Gastrocnemius medialis (tissue), 4 donors: ENCODE measurements around the gene GRID2. TPM values are rescaled to one million over a fixed set of nuclear protein-coding genes. Genes with fewer than 3 reads are reported as not detected.

ENCODE experiments used
- ATAC-seq, 2 donors: fragments of 150-250 bp; one replicate each; pipeline ENCODE4 v1.9.1; 2016
- DNase-seq, 2 donors: peaks; one replicate each; pipeline ENCODE4 v3.0.0-alpha.2; 2019
- H3K27ac ChIP-seq, 4 donors: fragments of 200-600 bp; sonication (generic); 1 replicate in 1 of 4; 2 replicates in 3 of 4; pipeline ENCODE4 v1.5.1; 2016 to 2018; ENCODE audit warnings: mild to moderate bottlenecking in 2 of 4, moderate library complexity in 1 of 4
- H3K27me3 ChIP-seq, 3 donors: fragments of 200-600 bp; sonication (generic) in 2 of 3; 1 replicate in 1 of 3; 2 replicates in 2 of 3; pipeline versions ENCODE4 v1.5.1 to v1.6.0; 2016 to 2019; ENCODE audit warnings: mild to moderate bottlenecking in 1 of 3, moderate library complexity in 1 of 3
- H3K36me3 ChIP-seq, 2 donors: fragments of 200-600 bp; sonication (generic) in 1 of 2; one replicate each; pipeline ENCODE4 v1.5.1; 2017 to 2018
- H3K4me1 ChIP-seq, 2 donors: fragments of 200-600 bp; sonication (generic) in 1 of 2; one replicate each; pipeline ENCODE4 v1.5.1; 2016 to 2017; ENCODE audit warnings: mild to moderate bottlenecking in 2 of 2
- H3K4me3 ChIP-seq, 4 donors: fragments of 200-600 bp; sonication (generic) in 3 of 4; 1 replicate in 1 of 4; 2 replicates in 3 of 4; pipeline ENCODE4 v1.5.1; 2016 to 2019; ENCODE audit warnings: mild to moderate bottlenecking in 2 of 4
- H3K9me3 ChIP-seq, 3 donors: fragments of 200-600 bp; sonication (generic) in 2 of 3; 1 replicate in 1 of 3; 2 replicates in 2 of 3; pipeline ENCODE4 v1.5.1; 2016 to 2019
- POLR2A ChIP-seq, 2 donors: fragments of 450-650 bp; IDR thresholded peaks; one replicate each; pipeline ENCODE4 v1.6.1; 2017; ENCODE audit warnings: antibody characterized with exemption in 2 of 2, mild to moderate bottlenecking in 2 of 2, moderate library complexity in 2 of 2
- in situ Hi-C, 4 donors: fragments of 200-750 bp; cut with MboI; loops; one replicate each; pipeline versions ENCODE4 v1.15.0 to v1.8.0; 2017; ENCODE audit warnings: low sequenced_read_pairs in 4 of 4
- intact Hi-C: fragments of 100-400 bp; cut with DNase I; formaldehyde crosslinking; loops from one replicate; pipeline ENCODE4 v1.15.1; 2023; ENCODE audit warnings: low total_unique reads
- total RNA-seq, 4 donors: library from RNA; depleted of rRNA; stranded (reverse); fragments of >200 nt; gene quantifications; one replicate each; pipeline versions ENCODE4 v1.1.0 to v1.2.3, GENCODE V29; 2016
- TF ChIP-seq, protein P1 (sequence below), 5 experiments: fragments of 450-650 bp in 3 of 5; fragments of 200-600 bp in 2 of 5; sonication (generic) in 2 of 5; IDR thresholded peaks in 4 of 5; conservative IDR thresholded peaks in 1 of 5; 1 replicate in 4 of 5; 2 replicates in 1 of 5; pipeline ENCODE4 v1.5.1; 2016 to 2019; ENCODE audit warnings: antibody characterized with exemption in 5 of 5, mild to moderate bottlenecking in 3 of 5, moderate library complexity in 3 of 5

The GRID2 gene
- total RNA-seq, 4 donors from 2014 or later: not detected

DNA sequence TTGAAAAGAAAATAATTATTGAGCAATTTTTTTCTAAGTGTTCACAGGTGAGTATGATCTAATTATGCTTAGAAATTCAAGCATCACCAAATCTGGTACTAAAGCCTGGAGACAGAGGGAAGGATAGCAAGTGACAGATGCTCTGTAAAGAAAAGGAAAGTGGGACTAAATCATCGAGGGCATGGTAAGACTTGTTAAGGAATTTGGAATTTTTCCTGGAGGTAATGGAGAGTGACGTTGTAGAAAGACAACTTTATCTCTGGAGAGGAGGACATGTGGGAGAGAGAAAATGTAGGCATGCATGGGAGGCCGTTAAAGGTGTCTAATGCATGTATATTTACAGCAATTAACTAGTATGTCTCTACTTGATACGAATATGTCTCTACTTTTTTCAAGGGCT is 1191.6 kb downstream of the GRID2 start:
- intact Hi-C loops: no loop called here

DNA sequence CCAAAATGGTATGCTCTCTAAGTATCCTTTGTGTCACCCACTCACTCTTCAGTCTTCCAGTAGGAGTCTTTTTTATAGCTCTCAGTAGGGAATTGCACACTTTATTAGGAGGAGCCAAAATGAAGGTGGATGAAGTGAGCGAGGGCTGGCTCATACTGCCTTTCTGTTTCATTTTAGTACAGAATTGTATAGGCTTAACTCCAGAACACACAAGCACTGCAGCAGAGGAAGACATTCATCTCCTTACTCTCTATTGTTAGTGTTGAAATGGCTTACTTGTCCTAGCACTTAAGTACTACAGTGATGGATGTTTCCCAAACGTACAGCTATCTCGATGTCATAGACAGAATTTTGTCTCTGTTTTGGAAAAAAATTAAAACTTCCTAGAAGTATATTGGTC is 1197.5 kb downstream of the GRID2 start:
- TF ChIP-seq, protein P1, sequence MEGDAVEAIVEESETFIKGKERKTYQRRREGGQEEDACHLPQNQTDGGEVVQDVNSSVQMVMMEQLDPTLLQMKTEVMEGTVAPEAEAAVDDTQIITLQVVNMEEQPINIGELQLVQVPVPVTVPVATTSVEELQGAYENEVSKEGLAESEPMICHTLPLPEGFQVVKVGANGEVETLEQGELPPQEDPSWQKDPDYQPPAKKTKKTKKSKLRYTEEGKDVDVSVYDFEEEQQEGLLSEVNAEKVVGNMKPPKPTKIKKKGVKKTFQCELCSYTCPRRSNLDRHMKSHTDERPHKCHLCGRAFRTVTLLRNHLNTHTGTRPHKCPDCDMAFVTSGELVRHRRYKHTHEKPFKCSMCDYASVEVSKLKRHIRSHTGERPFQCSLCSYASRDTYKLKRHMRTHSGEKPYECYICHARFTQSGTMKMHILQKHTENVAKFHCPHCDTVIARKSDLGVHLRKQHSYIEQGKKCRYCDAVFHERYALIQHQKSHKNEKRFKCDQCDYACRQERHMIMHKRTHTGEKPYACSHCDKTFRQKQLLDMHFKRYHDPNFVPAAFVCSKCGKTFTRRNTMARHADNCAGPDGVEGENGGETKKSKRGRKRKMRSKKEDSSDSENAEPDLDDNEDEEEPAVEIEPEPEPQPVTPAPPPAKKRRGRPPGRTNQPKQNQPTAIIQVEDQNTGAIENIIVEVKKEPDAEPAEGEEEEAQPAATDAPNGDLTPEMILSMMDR (IDR thresholded peaks at IDR 0.05 in 4 of 5, conservative IDR thresholded peaks at IDR 0.05 in 1 of 5): no peak
- TF ChIP-seq POLR2A (IDR thresholded peaks at IDR 0.05): no peak
- in situ Hi-C loops: no loop called here
- no peaks in the 10 kb centered on the region for H3K9me3 ChIP-seq
- no peak for ATAC-seq
- H3K27ac ChIP-seq: no peak overlapping the region
- no peaks in the 10 kb centered on the region for H3K4me1 ChIP-seq
- H3K27me3 ChIP-seq: no peaks in the 10 kb centered on the region
- no peaks in the 10 kb centered on the region for H3K36me3 ChIP-seq
- intact Hi-C loops: no loop called here
- no peak for DNase-seq
- H3K4me3 ChIP-seq: no peak overlapping the region

More for the DNA sequence above, 1191.6 kb downstream of the GRID2 start:
- Histone ChIP-seq H3K4me3 (no peak overlapping the region), H3K9me3 (no peaks in the 10 kb centered on the region), H3K27ac (no peak overlapping the region), H3K36me3 (no peaks in the 10 kb centered on the region), H3K4me1 (no peaks in the 10 kb centered on the region), H3K27me3 (no peaks in the 10 kb centered on the region)
- TF ChIP-seq, protein P1 (IDR thresholded peaks at IDR 0.05 in 4 of 5, conservative IDR thresholded peaks at IDR 0.05 in 1 of 5): no peak
- no peak for TF ChIP-seq POLR2A (IDR thresholded peaks at IDR 0.05)
- in situ Hi-C loops: no loop called here
- ATAC-seq (no peak), DNase-seq (no peak)

DNA sequence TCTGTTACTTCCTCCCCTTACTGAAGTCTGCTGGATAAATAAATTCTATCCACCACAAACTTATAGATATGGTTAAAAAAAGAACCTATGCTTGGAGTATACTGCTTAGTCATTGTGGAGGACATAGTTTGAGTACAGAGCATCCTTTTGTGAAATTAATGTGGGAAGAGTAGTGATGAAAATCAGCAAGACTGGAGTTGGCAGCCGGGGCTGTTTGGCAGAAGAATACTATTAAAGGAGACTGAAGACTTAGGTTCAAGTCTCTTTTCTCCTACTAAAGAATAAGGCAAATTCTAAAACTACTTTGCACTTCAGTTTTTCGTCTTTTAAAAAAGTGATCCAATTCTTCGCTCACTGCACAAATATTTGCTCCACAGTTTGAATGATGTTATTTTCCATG is 1198.2 kb downstream of the GRID2 start:
- ATAC-seq (no peak), DNase-seq (no peak)
- TF ChIP-seq POLR2A (IDR thresholded peaks at IDR 0.05): no peak
- no peak overlapping the region for H3K27ac ChIP-seq
- no peaks in the 10 kb centered on the region for H3K27me3 ChIP-seq
- H3K9me3 ChIP-seq: no peaks in the 10 kb centered on the region
- in situ Hi-C loops: no loop called here
- H3K36me3 ChIP-seq: no peaks in the 10 kb centered on the region
- H3K4me3 ChIP-seq: no peak overlapping the region
- intact Hi-C loops: no loop called here
- no peaks in the 10 kb centered on the region for H3K4me1 ChIP-seq

DNA sequence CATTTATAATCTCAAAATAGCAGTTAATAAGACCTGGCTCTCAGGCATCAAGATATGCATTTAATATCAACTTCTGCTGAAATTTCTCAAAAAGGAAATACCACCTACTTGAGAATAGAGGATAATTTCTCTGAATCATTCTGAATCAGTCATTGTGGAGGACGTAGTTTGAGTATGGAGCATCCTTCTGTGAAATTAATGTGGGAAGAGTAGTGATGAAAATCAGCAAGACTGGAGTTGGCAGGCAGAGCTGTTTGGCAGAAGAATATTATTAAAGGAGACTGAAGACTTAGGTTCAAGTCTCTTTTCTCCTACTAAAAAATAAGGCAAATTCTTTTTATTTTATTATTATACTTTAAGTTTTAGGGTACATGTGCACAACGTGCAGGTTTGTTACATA is 1199.2 kb downstream of the GRID2 start:
- Histone ChIP-seq H3K9me3 (no peaks in the 10 kb centered on the region), H3K36me3 (no peaks in the 10 kb centered on the region), H3K27me3 (no peaks in the 10 kb centered on the region), H3K4me3 (no peak overlapping the region), H3K27ac (no peak overlapping the region), H3K4me1 (no peaks in the 10 kb centered on the region)
- ATAC-seq: no peak
- no peak for TF ChIP-seq POLR2A (IDR thresholded peaks at IDR 0.05)
- TF ChIP-seq, protein P1 (IDR thresholded peaks at IDR 0.05 in 4 of 5, conservative IDR thresholded peaks at IDR 0.05 in 1 of 5): no peak
- intact Hi-C loops (no loop called here), in situ Hi-C loops (no loop called here)
- DNase-seq: no peak

DNA sequence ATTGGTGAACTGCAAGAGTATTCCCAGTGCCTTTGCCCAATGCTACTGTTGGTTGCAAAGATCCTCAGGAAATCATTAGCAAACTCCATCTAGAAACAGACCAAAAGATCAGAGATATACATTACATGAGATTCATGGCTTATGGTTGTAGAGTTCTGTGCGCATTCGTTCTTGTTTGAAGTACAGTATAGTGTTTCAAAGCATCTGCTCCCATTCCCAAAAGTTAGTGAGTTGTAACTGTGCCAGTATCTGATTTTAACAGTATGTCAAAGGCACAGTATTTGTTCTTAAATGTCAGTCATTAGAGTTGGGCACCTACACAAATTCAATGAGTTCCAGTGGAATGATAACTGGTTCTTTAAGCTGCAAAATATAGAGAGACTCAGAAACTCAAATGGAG is 1210.1 kb downstream of the GRID2 start:
- Histone ChIP-seq H3K9me3 (no peaks in the 10 kb centered on the region), H3K27ac (no peak overlapping the region), H3K4me1 (no peaks in the 10 kb centered on the region), H3K36me3 (no peaks in the 10 kb centered on the region), H3K27me3 (no peaks in the 10 kb centered on the region), H3K4me3 (no peak overlapping the region)
- ATAC-seq (no peak), DNase-seq (no peak)
- intact Hi-C loops: no loop called here
- in situ Hi-C loops: no loop called here
- TF ChIP-seq POLR2A (IDR thresholded peaks at IDR 0.05): no peak
- TF ChIP-seq, protein P1 (IDR thresholded peaks at IDR 0.05 in 4 of 5, conservative IDR thresholded peaks at IDR 0.05 in 1 of 5): no peak
